Muscle of arm (tissue), 12 donors: ENCODE data around the gene SUSD4. TPM values are rescaled to one million over a fixed set of nuclear protein-coding genes. Genes with fewer than 3 reads are reported as not detected.
A peak's percentile ranks its signal among the peaks of the same experiment; 100 is the strongest.

Experiments used
- DNase-seq: peaks from one replicate; pipeline ENCODE4 v3.0.0-alpha.2; 2013
- polyA plus RNA-seq, 12 donors: library from polyadenylated mRNA; unstranded; fragments of 120-200 nt; gene quantifications; one replicate each; pipeline ENCODE4 v1.2.1, GENCODE V29; 2013; ENCODE audit not compliant: insufficient read length in 12 of 12

The SUSD4 gene
- polyA plus RNA-seq, 12 donors = 2.7 to 9.7 (median 4.0) TPM; not detected in 2

DNA sequence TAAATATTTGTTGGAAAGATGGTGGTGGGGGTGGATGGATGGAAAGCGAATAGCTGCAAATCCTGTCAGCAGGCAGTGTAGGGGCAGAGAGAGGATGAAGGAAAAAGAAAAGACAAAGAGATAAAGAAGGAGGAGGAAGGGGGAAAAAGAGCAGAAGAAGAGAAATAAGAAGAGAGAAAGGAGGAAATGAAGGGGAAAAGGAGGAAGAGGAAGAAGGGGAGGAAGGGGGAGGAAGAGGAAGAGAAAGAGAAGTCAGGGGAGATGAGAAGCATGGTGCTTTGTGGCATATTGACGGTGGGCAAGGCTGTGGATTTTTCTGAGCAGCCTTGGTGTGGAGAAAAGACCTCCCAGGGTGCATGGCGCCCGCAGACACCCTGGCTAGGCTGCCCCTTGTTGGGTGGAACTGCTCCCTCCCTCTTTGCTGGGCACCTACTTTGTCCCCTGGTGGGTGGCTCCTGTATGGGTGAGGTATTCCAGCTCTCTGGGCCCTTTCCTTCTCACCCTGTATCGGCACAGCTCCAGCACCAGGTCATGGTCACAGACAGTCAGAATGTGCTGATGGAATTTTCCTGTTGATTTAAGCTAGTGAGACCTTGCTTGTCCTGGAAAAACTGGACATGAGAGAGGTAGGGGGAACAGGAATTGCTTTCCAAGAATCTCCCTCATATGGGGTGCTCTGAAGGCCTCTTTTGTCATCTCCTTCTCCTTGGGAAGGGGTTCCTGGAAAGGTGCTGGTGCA, 175.2 kb downstream of the SUSD4 start:
- DNase-seq = no peak

DNA sequence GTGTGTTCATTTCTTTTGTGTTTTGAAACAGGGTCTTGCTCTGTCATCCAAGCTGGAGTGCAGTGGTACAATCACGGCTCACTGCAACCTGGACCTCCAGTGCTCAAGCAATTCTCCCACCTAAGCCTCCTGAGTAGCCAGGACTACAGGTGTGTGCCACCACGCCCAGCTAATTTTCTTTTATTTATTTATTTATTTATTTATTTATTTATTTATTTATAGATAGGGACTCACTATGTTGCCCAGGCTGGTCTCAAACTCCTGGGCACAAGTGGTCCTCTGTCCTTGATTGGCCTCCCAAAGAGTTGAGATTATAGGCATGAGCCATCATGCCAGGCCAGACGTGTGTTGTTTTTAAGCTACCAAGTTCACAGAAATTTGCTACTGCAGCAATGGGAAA, 177.2 kb downstream of the SUSD4 start:
- no peak for DNase-seq

DNA sequence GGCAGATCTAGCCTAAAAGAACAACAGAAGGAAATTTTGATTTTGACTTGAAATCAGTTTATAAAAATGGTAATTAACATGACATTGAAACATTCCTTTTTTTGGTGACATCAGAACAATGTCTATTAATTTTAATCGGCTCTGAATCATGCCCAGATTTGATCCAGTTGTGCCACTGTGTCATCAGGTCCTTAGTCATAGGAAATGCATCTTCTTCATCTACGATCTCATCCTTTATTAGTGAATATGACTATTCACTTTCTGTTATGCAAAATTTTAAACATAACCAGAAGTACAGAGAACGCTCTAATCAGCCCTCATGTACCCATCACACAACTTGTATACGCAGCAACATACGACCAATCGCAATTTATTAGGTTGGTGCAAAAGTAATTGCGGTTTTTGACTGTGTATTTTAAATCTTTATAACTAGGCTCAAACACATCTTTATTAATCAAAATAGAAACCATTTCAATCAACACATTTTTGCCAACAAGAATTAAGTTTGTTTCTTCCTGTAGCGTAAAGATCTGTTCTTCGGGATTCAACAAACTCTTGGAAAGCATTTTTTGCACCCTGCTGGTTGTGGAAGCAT, 180.6 kb downstream of the SUSD4 start:
- DNase-seq = no peak

DNA sequence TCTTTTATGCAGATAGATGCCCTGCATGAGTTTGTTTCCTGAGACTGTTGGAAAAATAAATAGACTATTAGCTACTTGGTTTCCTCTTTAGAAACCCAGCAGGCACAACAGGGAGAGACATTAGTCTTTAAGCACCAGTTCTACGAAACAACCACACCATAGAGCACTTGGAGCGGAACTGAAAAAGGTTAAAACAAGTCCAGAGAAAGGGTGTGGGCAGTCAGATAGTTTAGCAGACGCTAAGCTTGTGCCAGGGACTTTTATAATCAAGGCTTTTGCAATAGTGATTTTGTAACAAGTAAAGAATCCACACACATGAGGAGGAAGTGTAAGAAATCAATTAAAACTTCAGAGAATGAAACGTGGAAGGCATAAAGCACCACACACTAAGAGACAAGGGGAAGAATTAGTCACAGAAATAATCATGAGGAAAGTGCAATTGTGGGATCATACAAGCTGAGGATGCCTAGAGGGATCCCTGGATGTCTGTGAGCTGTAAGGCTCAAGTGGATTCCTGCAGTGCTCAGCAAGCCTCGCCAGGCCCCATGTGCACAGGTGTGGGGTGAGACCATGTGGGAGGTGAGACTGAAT, 183.2 kb downstream of the SUSD4 start:
- DNase-seq = peak; percentile 27

DNA sequence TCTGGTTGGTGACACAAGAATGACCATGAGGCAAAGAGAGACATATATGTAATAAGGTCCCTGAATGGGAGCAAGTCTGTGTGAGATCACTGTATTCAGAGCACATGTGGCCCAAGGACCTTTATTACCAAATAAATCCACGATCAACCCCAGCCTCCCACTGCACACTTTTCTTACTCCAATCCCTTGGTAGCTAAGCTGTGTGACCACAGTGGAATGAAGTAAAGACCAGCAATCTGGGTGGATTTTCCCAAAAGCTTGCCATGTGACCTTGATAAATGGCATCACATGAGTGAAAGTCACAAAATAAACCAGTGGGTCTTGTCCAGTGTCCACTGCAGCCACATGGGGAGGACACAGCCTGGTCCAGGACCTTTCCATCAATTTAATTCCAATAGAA, 184.2 kb downstream of the SUSD4 start:
- DNase-seq = no peak

DNA sequence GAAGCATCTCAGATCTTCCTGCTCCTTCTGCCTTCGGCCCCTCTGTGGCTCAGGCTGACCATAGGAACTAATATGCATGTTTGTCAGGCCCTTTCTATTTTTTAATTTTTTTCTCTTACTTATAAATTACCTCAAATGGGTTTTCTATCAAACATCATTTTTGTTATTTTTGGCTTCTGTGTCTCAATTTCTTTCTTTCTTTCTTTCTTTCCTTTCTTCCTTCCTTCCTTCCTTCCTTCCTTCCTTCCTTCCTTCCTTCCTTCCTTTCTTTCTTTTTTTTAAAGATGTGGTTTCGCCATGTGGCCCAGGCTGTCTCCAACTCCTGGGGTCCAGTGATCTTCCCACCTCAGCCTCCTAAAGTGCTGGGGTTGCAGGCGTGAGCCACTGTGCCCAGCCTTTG, 184.7 kb downstream of the SUSD4 start:
- no peak for DNase-seq

DNA sequence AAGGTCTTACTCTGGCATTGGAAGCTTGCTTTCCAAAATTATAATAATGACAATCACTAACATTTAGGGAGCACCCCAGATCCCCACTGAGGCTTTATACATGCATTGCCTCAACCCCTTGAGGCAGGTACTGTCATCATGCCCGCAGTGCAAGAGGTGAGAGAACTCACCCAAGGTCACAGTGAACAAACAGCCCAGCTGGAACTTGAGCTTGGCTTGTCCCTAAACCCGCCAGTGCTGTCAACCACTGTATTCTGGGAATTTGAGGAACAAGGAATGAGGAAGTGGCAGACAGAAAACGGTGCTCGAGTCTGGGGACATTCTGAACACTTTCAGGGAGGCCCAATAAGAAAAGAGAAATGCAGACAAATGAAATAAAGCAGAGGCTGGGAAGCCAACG, 186.3 kb downstream of the SUSD4 start:
- DNase-seq = no peak

DNA sequence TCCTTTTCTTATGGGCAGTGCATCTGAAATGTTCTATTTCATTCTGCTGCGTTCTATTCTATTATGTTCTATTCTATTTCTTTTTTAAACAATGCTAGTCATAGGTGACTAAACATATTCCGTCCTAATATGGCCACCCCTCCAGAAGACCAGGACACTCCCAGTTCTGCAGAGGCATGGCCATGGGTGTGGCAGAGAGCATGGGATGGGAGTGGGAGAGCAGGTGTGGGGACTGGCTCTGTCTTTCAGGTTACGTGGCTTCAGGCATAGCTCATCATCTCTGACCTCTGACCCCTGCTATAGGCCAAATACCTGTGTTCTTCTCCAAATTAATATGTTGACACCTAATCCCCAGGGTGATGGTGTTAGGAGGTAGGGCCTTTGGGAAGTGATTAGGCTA, 187.5 kb downstream of the SUSD4 start:
- no peak for DNase-seq

DNA sequence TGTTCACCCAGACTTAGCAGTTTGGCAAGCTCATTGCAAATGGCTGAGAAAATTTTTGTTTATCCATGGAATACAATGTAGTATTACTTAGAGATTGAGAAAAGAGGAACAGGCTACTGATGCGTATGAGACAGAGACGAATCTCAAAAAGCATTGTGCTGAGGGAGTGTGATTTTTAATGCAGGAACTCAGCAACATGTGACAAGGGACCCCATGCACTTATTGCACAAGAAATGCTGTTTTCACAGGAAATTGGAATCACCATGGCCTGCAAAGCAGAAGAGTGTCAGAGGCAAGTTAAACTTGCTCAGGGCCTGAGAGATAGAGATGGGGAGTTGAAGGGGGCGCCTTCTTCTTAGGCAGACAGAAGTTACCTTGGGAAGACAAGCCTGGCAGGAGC, 188.3 kb downstream of the SUSD4 start:
- peak; percentile 25 for DNase-seq

DNA sequence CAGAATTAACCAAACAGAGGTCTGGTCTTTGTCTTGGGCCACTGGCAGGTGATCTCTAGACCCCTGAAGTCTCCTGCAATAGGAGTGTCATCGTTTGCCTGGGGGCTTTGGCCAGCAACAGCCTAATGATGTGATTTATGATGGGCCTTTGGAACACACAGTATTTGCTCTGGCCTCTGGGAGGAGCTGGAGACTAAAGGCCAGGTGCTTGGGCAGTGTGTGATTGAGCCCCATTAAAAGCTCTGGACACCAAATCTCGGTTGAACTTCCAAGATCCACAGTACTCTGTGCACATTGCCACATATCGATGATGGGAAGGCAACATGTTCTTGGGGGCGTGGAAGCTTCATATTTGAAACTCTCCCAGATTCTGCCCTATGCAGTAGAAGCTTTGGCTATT, 188.9 kb downstream of the SUSD4 start:
- DNase-seq = no peak

Other genes with a start within 250 kb of the SUSD4 start
- gene TLR5, start 220.9 kb downstream of the SUSD4 start, polyA plus RNA-seq = 1 to 10 TPM in 10 of 12 donors, not detected in 2; 4.8 to 7.0 (median 5.2) TPM
- not detected for gene CCDC185, start 29.2 kb upstream of the SUSD4 start, polyA plus RNA-seq